ENCODE data around the gene PDIA5.

The PDIA5 gene

DNA sequence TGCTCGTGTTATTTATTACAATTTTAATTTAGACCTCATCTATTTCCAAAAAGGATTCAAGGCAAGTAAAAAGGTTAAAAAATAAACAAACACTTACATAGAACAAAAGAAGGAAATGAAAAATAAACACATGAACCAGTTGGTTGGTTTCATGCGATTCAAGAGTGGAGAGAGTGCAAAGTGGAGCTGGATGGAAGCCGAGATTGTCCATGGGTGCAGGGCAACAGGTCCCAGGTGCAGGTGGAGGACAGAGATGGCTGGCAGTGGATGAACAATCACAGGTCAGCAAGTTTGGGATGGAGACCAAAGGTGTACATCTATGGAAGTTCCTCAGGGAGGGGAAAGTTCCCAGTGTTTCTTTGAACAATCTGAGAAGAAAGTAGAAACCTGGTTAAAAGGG is 27.6 kb upstream of the PDIA5 start:
- DNase-seq (ENCODE audit: extremely low read depth in 1 of 2, low read depth in 1 of 2), result no peak

DNA sequence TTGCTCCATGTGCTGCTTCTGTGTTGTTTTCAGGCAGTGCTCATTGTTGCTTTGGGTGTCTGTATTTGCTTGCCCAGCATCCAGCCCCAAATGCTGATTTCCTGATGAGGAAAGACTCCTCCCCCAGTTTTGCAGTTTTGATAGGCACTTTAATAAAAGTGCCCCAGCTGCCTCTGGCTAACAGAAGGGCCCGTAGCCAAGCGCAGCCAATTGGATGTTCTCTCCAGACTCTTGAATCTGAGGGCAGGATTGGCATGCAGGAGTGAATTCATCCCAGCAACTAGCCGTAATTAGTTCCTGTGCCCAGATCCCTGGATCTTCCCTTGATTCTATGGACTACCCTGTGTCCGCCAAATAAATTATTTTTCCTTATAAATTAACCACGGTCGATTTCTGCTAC is 24.4 kb upstream of the PDIA5 start:
- DNase-seq (ENCODE audit: extremely low read depth in 1 of 2, low read depth in 1 of 2), result no peak

DNA sequence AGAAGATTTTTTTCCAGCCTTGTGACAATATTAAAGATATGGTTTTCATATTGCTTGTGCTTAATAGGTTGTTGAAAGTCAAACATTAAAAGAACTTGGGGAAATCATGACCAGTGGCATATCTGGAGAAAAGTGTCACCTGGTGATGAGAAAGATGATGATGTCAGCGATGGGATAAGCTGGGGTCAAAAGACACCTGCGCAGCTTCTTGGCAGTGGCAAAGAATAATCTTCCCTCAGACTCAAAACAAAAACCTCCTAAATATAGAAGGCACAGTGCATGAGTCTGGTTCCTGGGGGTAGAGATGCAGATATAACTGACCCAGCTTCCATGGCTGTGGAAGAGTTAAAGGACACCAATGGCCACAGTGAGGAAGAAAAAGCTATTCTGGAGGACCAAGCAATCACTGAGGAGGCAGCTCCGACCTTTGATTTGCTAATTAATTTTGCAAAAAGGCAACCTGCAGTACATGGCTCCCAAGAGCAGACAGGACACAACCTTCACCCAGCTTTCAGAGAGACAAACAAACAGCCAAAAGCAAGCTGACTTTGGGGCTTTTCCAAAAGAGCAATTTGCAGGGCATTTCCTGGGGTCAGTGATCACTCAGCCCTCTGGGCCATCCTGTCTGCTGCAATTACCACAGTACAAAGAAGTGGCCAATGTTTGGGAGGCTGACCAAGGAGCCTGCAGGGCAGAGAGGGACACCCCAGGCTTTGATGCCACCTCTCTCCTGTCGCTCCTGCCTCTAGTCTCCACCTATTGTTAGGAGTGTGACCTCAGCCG is 21.7 kb upstream of the PDIA5 start:
- no peak for DNase-seq (ENCODE audit: extremely low read depth in 1 of 2, low read depth in 1 of 2)

DNA sequence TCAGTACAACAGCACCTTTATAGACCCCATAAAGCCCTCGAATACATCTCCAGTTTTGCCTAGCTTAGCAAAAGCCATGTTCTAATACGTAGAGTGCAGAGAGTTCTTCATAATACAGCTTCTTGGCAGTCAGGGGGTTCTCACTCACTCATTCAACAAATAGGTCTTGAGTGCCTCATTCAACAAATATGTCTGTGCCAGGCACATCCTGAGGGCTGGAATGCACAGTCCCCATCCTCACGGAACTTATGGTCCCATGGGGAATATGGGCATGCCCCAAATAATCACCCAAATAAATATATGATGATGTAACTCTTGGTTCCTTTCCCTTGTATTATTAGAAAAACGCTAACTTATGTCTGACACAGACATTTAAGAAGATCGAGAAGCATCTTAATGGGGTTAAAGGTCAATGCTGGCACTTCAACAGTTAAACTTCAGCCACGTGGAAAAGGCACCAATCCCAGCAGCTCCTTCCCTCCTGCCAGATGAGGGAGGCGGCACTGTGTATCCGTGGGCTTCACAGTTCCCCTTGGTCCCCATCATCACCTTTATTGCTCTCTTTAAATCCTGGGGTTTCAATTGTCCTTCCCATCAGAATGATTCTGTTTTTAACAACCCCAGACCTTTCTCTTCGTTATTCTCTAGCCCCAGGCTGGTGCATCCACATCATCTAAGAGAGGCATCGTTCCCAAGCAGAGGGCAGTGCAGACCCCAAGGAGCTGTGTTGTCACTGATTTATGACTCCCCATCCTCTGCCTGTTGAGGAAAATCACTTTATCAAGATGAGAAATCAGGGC is 20.4 kb upstream of the PDIA5 start:
- DNase-seq (ENCODE audit: extremely low read depth in 1 of 2, low read depth in 1 of 2), result no peak

DNA sequence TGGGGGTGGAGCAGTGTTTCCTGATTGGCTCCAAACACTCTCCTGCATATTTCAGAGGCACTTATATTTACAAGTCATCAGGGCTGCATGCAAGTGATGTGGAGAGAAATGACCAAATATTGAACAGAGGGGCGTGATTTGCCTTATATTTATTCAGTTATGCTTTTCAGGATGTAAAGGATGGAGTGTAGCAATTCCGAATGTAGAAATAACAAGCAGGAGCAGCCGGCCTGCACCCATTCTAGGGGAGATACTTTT is 19.8 kb upstream of the PDIA5 start:
- DNase-seq (ENCODE audit: extremely low read depth in 1 of 2, low read depth in 1 of 2), result no peak

DNA sequence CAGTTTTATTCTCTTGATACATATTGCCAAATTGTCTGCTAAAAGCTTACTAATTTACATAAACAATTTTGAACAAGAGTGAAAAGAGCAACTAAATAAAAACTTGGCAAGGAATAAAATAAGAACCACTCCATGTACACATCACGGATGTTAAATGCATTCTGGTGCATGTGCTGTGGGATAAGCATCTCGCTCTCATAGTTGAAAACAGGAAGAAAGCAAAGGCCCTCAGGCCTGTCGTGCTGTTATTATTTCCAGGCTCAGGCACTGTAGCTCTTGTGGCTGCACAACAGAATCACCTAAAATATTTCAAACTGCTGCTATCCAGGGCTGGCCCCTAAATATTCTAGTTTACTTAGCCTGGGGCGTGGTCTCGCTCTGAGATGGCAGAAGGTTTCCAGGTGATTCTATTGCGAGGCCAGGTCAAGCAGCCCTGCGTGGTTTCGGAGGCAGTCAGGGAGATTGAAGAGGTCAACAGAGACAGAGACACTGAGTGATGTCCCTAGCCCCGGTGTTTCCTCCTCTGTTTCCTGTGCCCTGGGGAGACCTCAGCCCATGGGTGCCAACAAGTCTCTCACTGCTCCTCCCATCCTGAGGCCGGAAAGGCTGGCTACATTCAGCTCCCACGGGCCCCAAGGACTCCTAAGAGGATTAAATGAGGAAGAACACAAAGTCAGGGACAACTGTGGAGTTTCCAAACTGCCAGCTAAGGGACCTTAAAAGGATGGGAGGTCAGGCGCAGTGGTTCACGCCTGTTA is 18.2 kb upstream of the PDIA5 start:
- no peak for DNase-seq (ENCODE audit: extremely low read depth in 1 of 2, low read depth in 1 of 2)

GRCh38 chr3:123050666-123051065 is 16.2 kb upstream of the PDIA5 start:
- no peak for DNase-seq (ENCODE audit: extremely low read depth in 1 of 2, low read depth in 1 of 2)

- no peak for DNase-seq (ENCODE audit: extremely low read depth in 1 of 2, low read depth in 1 of 2)
These were observed 13.7 kb upstream of the PDIA5 start for GRCh38 chr3:123053107-123053506.

DNA sequence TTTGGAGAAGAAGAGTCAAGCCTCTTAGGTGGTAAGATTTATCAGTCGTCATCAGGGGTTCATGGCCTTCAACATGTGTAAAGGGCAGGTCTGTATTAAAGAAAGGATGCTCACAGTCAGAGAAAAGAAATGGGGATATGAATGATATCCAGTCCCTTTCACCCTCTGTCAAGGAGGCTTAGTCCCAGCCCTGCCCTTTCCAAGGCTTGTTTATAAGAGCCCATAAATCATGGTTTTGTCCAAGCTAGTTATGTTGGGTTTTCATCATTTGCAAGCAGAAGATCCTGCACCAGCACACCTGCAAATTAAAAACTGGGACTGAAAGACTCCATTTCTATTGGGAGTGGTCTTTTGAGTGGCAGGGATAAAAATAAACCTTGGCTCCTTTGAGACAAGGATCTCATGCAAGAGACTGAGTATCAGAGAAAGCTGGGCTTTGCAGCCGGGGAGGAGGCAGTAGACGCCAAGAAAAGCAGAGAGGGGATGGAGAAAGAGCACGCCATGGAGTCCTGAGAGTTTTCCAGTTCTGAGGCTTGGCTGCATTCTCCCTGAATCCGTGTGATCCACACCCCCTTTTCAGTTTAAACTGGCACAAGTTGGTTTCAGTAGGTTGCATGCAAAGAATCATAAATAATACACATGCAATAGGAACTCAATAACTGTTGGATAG is 12.6 kb upstream of the PDIA5 start:
- no peak for DNase-seq (ENCODE audit: extremely low read depth in 1 of 2, low read depth in 1 of 2)

- DNase-seq (ENCODE audit: extremely low read depth in 1 of 2, low read depth in 1 of 2), result no peak
These were observed 11.9 kb upstream of the PDIA5 start for GRCh38 chr3:123054931-123055330.

DNA sequence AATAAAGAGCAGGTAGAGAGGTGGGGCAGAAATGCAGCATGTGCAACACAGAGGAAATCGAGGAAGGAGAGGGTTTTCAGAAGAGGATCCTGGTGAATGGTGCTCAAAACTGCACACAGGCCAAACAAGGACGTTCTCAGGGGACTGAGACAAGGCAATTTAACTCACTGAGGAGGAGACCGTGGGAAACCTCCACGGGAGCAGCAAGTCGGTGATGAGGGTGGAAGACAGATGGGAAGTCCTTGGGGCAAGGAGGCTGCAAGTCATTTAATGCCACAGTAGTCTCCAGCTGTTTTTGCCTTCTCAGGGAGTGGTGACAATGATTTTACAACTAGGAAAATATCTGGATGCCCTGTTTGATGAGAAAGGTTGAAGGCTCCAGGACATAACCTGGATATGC is 11.5 kb upstream of the PDIA5 start:
- no peak for DNase-seq (ENCODE audit: extremely low read depth in 1 of 2, low read depth in 1 of 2)

DNA sequence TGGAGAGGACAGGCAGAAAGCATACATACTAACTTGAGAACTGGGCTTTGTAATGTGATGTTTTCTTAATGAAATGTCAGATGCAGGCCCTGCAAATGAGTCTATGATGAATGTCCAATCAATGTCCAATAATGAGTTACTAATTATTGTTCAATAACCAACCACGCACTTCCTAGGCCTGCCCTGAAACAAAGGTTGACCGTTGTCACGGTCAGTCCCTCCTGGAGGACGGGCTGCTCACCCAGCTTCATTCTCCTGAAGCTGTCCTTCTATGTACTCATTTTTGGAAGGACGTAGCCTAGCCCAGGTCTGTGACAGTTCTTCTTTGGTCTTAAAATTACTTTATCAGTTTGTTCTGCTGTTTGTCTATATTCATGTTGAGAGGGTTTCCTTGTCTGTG is 8.3 kb upstream of the PDIA5 start:
- no peak for DNase-seq (ENCODE audit: extremely low read depth in 1 of 2, low read depth in 1 of 2)

DNA sequence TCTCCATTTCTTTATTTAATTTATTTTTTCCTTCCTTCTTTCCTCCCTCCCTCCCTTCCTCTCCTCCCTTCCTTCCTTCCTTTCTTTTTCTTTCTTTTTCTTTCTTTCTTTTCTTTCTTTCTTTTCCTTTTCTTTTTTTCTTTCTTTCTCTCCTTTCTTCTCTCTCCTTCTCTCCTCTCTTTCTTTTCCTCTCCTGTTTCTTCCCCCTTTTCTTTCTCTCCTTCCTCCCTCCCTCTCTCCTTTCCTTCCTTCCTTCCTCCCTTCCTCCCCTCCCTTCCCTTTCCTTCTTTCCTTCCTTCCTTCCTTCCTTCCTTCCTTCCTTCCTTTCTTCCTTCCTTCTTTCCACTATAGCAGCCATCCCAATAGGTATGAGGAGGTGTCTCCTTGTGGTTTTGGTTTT is 6.8 kb upstream of the PDIA5 start:
- DNase-seq (ENCODE audit: extremely low read depth in 1 of 2, low read depth in 1 of 2), result no peak

GRCh38 chr3:123061856-123062255 is 5.0 kb upstream of the PDIA5 start:
- no peak for DNase-seq (ENCODE audit: extremely low read depth in 1 of 2, low read depth in 1 of 2)

GRCh38 chr3:123063034-123063433 is 3.8 kb upstream of the PDIA5 start:
- no peak for DNase-seq (ENCODE audit: extremely low read depth in 1 of 2, low read depth in 1 of 2)

DNA sequence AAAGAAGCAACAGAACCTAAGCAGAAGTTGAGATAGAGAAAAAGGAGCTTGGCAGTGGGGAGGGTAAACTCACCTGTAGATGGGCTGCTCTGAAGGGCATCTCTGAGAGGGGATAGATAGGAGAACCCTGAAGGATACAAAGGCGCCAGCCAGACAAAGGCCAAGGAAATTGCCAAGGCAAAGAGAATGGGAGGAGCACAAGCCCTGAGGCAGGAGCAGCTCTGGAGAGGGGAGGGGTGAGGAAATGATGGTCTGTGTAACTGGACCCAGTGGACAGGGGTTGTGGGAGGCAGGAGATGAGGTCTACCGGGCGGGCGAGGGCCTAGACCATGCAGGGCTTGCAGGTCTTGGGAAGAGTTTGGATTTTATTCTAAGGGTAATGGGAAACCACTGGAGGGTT is 2.3 kb upstream of the PDIA5 start:
- no peak for DNase-seq (ENCODE audit: extremely low read depth in 1 of 2, low read depth in 1 of 2)

- no peak for DNase-seq (ENCODE audit: extremely low read depth in 1 of 2, low read depth in 1 of 2)
These were observed 1.9 kb upstream of the PDIA5 start for GRCh38 chr3:123064914-123065313.

DNA sequence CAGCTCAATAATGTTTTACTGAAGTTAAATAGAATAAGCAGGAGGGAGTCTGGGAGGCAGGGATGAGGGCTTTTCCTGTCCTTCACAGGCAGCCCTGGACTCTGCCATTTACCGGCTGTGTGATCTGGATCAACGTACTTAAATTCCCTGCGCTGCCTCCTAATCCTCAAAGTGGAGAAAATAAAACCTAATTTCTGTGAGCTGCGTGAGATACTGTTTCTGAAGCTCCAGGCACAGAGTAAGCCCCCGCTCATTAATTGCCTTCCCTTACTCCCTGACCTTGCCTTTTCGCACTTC is 278 bp upstream of the PDIA5 start:
- DNase-seq (ENCODE audit: extremely low read depth in 1 of 2, low read depth in 1 of 2), result no peak

DNA sequence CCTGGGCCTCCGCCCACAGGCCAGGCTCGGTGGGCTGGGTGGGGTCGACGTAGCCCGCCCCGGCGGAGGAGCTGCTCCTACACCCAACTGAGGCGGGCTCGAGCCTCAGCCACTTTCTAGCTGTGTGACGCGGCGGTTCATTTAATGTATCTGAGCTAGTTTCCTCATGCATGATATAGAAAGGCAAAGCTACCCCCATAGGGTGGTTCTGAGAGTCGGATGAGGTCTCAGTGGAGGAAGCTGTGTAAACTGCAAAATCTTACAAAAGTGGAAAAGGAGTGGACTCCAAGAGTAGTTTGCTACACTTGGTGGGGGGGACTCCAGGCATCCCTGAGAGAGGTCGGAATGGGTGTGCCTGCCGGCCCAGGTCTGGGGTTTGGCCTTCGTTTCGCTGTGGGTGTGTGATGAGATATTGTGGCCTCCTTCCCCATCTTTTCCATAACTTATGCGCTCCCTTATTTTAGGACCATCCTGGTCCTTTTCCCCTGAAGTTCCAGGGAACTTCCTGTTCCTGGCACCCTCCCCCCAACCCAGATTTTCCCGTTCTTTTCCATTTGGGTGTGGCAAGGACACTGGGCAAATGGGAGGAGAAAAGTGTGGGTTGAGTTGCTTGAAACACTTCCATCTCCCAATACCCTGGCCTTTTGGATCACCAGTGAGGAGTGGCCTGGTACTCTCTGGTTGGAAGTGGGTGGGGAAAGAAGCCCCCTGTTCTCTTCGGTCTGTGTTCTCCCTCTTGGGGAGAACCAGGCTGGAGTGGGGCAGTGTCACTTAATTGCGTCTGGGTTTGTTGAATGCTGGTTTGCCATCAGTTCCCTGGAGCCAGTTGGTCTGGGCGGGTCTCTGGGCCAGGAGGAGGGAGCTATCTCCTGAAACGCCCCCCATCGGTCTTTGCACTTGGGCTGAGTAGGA is 1.1 kb downstream of the PDIA5 start:
- no peak for DNase-seq (ENCODE audit: extremely low read depth in 1 of 2, low read depth in 1 of 2)

- no peak for DNase-seq (ENCODE audit: extremely low read depth in 1 of 2, low read depth in 1 of 2)
These were observed 2.0 kb downstream of the PDIA5 start for GRCh38 chr3:123068601-123069381.
